Limb (tissue), 2 donors: ENCODE measurements around the gene XYLT1.

Source experiments
- DNase-seq, 2 donors: peaks; one replicate each; pipeline ENCODE4 v3.0.0-alpha.2; 2016; ENCODE audit errors: extremely low spot score in 2 of 2

The XYLT1 gene

GRCh38 chr16:17293813-17294558, 176.8 kb downstream of the XYLT1 start:
- DNase-seq, result no peak

GRCh38 chr16:17291289-17291688, 179.5 kb downstream of the XYLT1 start:
- no peak for DNase-seq

- DNase-seq, result no peak
These were observed 180.8 kb downstream of the XYLT1 start for GRCh38 chr16:17289674-17290635.

- no peak for DNase-seq
These were observed 181.7 kb downstream of the XYLT1 start for GRCh38 chr16:17289050-17289449.

- no peak for DNase-seq
These were observed 183.5 kb downstream of the XYLT1 start for GRCh38 chr16:17287166-17287800.

GRCh38 chr16:17286443-17286842, 184.3 kb downstream of the XYLT1 start:
- DNase-seq, result no peak

- peak in 1 of 2 donors; percentile 55 for DNase-seq
These were observed 187.7 kb downstream of the XYLT1 start for GRCh38 chr16:17283016-17283415.

- DNase-seq, result no peak
These were observed 188.5 kb downstream of the XYLT1 start for GRCh38 chr16:17282247-17282646.

- DNase-seq, result no peak
These were observed 189.7 kb downstream of the XYLT1 start for GRCh38 chr16:17281052-17281451.

- no peak for DNase-seq
These were observed 191.8 kb downstream of the XYLT1 start for GRCh38 chr16:17278988-17279387.

GRCh38 chr16:17277981-17278381, 192.8 kb downstream of the XYLT1 start:
- no peak for DNase-seq

- DNase-seq, result no peak
These were observed 194.2 kb downstream of the XYLT1 start for GRCh38 chr16:17276610-17277009.

- DNase-seq, result no peak
These were observed 194.7 kb downstream of the XYLT1 start for GRCh38 chr16:17276010-17276530.

- no peak for DNase-seq
These were observed 195.4 kb downstream of the XYLT1 start for GRCh38 chr16:17275076-17276009.

- DNase-seq, result no peak
These were observed 197.6 kb downstream of the XYLT1 start for GRCh38 chr16:17273142-17273561.

- DNase-seq, result no peak
These were observed 198.0 kb downstream of the XYLT1 start for GRCh38 chr16:17272716-17273115.

- DNase-seq, result peak in 1 of 2 donors; percentile 74
These were observed 199.1 kb downstream of the XYLT1 start for GRCh38 chr16:17271687-17272086.

- DNase-seq, result no peak
These were observed 200.1 kb downstream of the XYLT1 start for GRCh38 chr16:17270683-17271109.

- no peak for DNase-seq
These were observed 200.6 kb downstream of the XYLT1 start for GRCh38 chr16:17270111-17270510.

- no peak for DNase-seq
These were observed 201.3 kb downstream of the XYLT1 start for GRCh38 chr16:17269439-17269838.
